ENCODE measurements around the gene AFF1.
"Not testable (repeated sequence)": the region's sequence is repeated elsewhere in the genome, so short reads cannot be mapped to it uniquely, and the experiment has no call there.

The AFF1 gene

GRCh38 chr4:87058356-87059073 is 123.7 kb downstream of the AFF1 start:
- DNase-seq = peak; percentile 60

GRCh38 chr4:87060957-87061356 is 126.1 kb downstream of the AFF1 start:
- no peak for DNase-seq

- DNase-seq = no peak
Measured at GRCh38 chr4:87065021-87065420, 130.2 kb downstream of the AFF1 start.

GRCh38 chr4:87066403-87067123 is 131.8 kb downstream of the AFF1 start:
- no peak for DNase-seq

- DNase-seq = no peak
Measured at GRCh38 chr4:87067124-87067885, 132.5 kb downstream of the AFF1 start.

GRCh38 chr4:87068583-87069021 is 133.8 kb downstream of the AFF1 start:
- no peak for DNase-seq

GRCh38 chr4:87069037-87069742 is 134.4 kb downstream of the AFF1 start:
- no peak for DNase-seq

- no peak for DNase-seq
Measured at GRCh38 chr4:87071401-87071800, 136.6 kb downstream of the AFF1 start.

GRCh38 chr4:87072545-87072944 is 137.7 kb downstream of the AFF1 start:
- not testable (repeated sequence) for DNase-seq

- peak; percentile 55 for DNase-seq
Measured at GRCh38 chr4:87073199-87074120, 138.6 kb downstream of the AFF1 start.

- DNase-seq = no peak
Measured at GRCh38 chr4:87074121-87074488, 139.3 kb downstream of the AFF1 start.

- no peak for DNase-seq
Measured at GRCh38 chr4:87075876-87076275, 141.1 kb downstream of the AFF1 start.

- DNase-seq = no peak
Measured at GRCh38 chr4:87076690-87077358, 142.0 kb downstream of the AFF1 start.

- DNase-seq = no peak
Measured at GRCh38 chr4:87077914-87078585, 143.2 kb downstream of the AFF1 start.

GRCh38 chr4:87078987-87079486 is 144.2 kb downstream of the AFF1 start:
- no peak for DNase-seq

- no peak for DNase-seq
Measured at GRCh38 chr4:87079967-87080366, 145.2 kb downstream of the AFF1 start.

- DNase-seq = no peak
Measured at GRCh38 chr4:87080462-87080861, 145.7 kb downstream of the AFF1 start.

- no peak for DNase-seq
Measured at GRCh38 chr4:87081826-87082225, 147.0 kb downstream of the AFF1 start.

- DNase-seq = not testable (repeated sequence)
Measured at GRCh38 chr4:87085732-87086131, 150.9 kb downstream of the AFF1 start.

GRCh38 chr4:87086143-87086805 is 151.5 kb downstream of the AFF1 start:
- DNase-seq = no peak
